Keratinocyte (primary cell): Measurements from ENCODE around the gene PHACTR2.

Experiments
- CTCF ChIP-seq, 3 experiments: IDR thresholded peaks in 1 of 3; conservative IDR thresholded peaks in 1 of 3; optimal IDR thresholded peaks in 1 of 3; 2 replicates in 2 of 3; 3 replicates in 1 of 3; pipeline versions ENCODE3 to v1.5.1; 2011; ENCODE audit warnings: low read length in 3 of 3, mild to moderate bottlenecking in 3 of 3, moderate library complexity in 2 of 3, control low read depth in 1 of 3, inconsistent platforms in 1 of 3; ENCODE audit not compliant: insufficient read depth in 2 of 3; ENCODE audit errors: extremely low read depth in 1 of 3
- EZH2 ChIP-seq: IDR thresholded peaks from one replicate; pipeline ENCODE4 v1.6.1; 2012; ENCODE audit warnings: inconsistent platforms, mild to moderate bottlenecking, low read length, moderate library complexity

DNA sequence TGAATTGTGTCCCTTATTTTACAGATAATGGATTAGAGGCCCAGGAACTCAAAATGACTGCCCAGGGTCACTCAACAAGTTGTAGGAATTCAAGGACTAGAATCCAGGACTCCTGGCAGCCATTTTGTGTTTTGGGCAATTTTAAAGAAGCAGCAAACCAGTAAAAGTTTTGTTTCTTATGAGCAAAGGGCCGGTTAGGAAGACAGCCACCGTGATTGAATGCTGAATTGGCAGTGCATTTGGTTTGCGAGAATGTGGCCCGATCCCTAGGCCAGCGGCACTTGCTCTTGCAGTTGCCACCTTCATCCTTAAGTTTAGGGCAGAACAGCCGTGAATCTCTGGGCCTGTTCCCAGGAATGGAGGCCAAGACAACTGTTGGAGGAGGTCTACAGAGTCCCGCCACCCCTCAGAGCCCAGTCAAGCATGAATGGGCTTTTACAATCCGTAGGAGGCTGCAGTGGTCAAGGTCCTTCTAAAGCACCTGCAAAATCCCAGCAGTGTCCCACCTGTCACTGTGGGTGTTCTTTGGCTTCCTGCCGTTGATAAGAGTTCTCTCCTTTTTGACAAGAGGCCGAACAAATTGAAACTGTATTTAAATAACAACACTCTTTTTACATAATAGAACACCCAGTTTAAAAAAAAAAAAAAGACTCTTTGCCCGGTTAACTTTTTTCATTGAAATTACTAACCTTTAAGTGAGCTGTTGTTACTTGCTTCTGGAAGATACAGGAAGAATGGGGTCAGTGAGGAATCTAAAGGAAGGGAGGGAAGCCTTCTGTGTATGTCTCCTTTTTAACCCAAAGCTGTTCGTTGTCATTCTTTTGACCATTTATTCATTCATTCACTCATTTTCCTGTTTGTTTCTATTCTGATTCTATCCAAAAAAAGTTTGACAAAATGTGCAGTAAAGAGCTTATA, 68.7 kb downstream of the PHACTR2 start:
- no peak for TF ChIP-seq CTCF (optimal IDR thresholded peaks at IDR 0.05 in 1 of 3, IDR thresholded peaks at IDR 0.05 in 1 of 3, conservative IDR thresholded peaks at IDR 0.05 in 1 of 3; ENCODE audit: extremely low read depth in 1 of 3, insufficient read depth in 2 of 3, low read length in 3 of 3)
- no peak for TF ChIP-seq EZH2
